Measurements from ENCODE around the gene MAD1L1. TPM values are rescaled to one million over a fixed set of nuclear protein-coding genes. Genes with fewer than 3 reads are reported as not detected.

Gene MAD1L1
- total RNA-seq, 2 experiments from 2014 or later: 58.3 to 65.3 TPM

GRCh38 chr7:1973321-1974251, 259.2 kb downstream of the MAD1L1 start:
- ChIA-PET POLR2A (no interaction called here), CTCF (ENCODE audit: unreplicated experiment) (no interaction called here)
- intact Hi-C loops (cut with micrococcal nuclease; ENCODE audit: unreplicated experiment): no loop called here
- Histone ChIP-seq H3K4me1 (ENCODE audit: insufficient read depth, low read length, poor library complexity, severe bottlenecking) (no peaks in the 10 kb centered on the region), H3K9me3 (ENCODE audit: low read length) (no peaks in the 10 kb centered on the region), H2AFZ (ENCODE audit: low read length) (no peak overlapping the region), H3K79me2 (ENCODE audit: insufficient read depth, low read depth, low read length) (no peaks in the 10 kb centered on the region), H3K4me2 (ENCODE audit: low read length) (no peak overlapping the region), H3K27ac (ENCODE audit: low read depth, low read length, poor library complexity, severe bottlenecking) (no peak overlapping the region), H3K9me2 (ENCODE audit: insufficient read depth, low read length) (no peaks in the 10 kb centered on the region), H4K20me1 (ENCODE audit: insufficient read depth, low read length) (no peaks in the 10 kb centered on the region), H3K36me3 (ENCODE audit: insufficient read depth, low read length) (peaks cover 19% of the 10 kb centered on the region), H3K4me3 (ENCODE audit: low read depth, low read length, poor library complexity, severe bottlenecking) (no peak overlapping the region)
- BruUV-seq (replicated peaks): no TSS peak
- DNase-seq (ENCODE audit: low spot score): no peak
- no peak for TF ChIP-seq EZH2phosphoT487 (IDR thresholded peaks at IDR 0.05; ENCODE audit: borderline replicate concordance, low read depth, low read length)
- no peak for TF ChIP-seq CTCF (conservative IDR thresholded peaks at IDR 0.05; ENCODE audit: low read length)

GRCh38 chr7:1972744-1973143, 260.0 kb downstream of the MAD1L1 start:
- no peaks in the 10 kb centered on the region for H3K9me2 ChIP-seq (ENCODE audit: insufficient read depth, low read length)
- H3K4me2 ChIP-seq (ENCODE audit: low read length): no peak overlapping the region
- no peak overlapping the region for H3K4me3 ChIP-seq (ENCODE audit: low read depth, low read length, poor library complexity, severe bottlenecking)
- no peak for TF ChIP-seq EZH2phosphoT487 (IDR thresholded peaks at IDR 0.05; ENCODE audit: borderline replicate concordance, low read depth, low read length)
- no peak for TF ChIP-seq CTCF (conservative IDR thresholded peaks at IDR 0.05; ENCODE audit: low read length)
- BruUV-seq (replicated peaks): no TSS peak
- no peak overlapping the region for H3K27ac ChIP-seq (ENCODE audit: low read depth, low read length, poor library complexity, severe bottlenecking)
- CTCF ChIA-PET (ENCODE audit: unreplicated experiment): no interaction called here
- no peaks in the 10 kb centered on the region for H3K79me2 ChIP-seq (ENCODE audit: insufficient read depth, low read depth, low read length)
- intact Hi-C loops (cut with micrococcal nuclease; ENCODE audit: unreplicated experiment): no loop called here
- H2AFZ ChIP-seq (ENCODE audit: low read length): no peak overlapping the region
- H3K9me3 ChIP-seq (ENCODE audit: low read length): no peaks in the 10 kb centered on the region
- H3K36me3 ChIP-seq (ENCODE audit: insufficient read depth, low read length): peaks cover 11% of the 10 kb centered on the region
- no peak for DNase-seq (ENCODE audit: low spot score)
- H4K20me1 ChIP-seq (ENCODE audit: insufficient read depth, low read length): no peaks in the 10 kb centered on the region
- H3K4me1 ChIP-seq (ENCODE audit: insufficient read depth, low read length, poor library complexity, severe bottlenecking): no peaks in the 10 kb centered on the region
- POLR2A ChIA-PET: no interaction called here

All from OCI-LY7 (cell line).